ENCODE results near the gene LBX2. TPM values are rescaled to one million over a fixed set of nuclear protein-coding genes. Genes with fewer than 3 reads are reported as not detected.

The LBX2 gene
- total RNA-seq, 4 donors from 2014 or later = 0.50 to 2.6 (median 1.9) TPM; not detected in 1

GRCh38 chr2:74540291-74540690 lies 40.9 kb upstream of the LBX2 start:
- intact Hi-C loops (cut with DNase I) = no loop called here
- no peaks in the 10 kb centered on the region for H3K36me3 ChIP-seq
- H3K4me3 ChIP-seq (replicated peaks in 1 of 3) = no peak overlapping the region
- peaks cover 0 to 6% of the 10 kb centered on the region in 2 donors for H3K4me1 ChIP-seq
- H3K27ac ChIP-seq = no peak overlapping the region
- no peaks in the 10 kb centered on the region for H3K27me3 ChIP-seq
- H3K9me3 ChIP-seq = no peaks in the 10 kb centered on the region
- TF ChIP-seq POLR2A (IDR thresholded peaks at IDR 0.05) = no peak
- TF ChIP-seq, protein P1, sequence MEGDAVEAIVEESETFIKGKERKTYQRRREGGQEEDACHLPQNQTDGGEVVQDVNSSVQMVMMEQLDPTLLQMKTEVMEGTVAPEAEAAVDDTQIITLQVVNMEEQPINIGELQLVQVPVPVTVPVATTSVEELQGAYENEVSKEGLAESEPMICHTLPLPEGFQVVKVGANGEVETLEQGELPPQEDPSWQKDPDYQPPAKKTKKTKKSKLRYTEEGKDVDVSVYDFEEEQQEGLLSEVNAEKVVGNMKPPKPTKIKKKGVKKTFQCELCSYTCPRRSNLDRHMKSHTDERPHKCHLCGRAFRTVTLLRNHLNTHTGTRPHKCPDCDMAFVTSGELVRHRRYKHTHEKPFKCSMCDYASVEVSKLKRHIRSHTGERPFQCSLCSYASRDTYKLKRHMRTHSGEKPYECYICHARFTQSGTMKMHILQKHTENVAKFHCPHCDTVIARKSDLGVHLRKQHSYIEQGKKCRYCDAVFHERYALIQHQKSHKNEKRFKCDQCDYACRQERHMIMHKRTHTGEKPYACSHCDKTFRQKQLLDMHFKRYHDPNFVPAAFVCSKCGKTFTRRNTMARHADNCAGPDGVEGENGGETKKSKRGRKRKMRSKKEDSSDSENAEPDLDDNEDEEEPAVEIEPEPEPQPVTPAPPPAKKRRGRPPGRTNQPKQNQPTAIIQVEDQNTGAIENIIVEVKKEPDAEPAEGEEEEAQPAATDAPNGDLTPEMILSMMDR (IDR thresholded peaks at IDR 0.05) = no peak
- whole genome bisulfite sequencing, 2 donors = 75 to 85% methylated on average over 5 of the region's 5 CpGs
- DNase-seq = no peak

- Histone ChIP-seq H3K4me3 (replicated peaks in 1 of 3) (no peak overlapping the region), H3K4me1 (peaks cover 0 to 6% of the 10 kb centered on the region in 2 donors), H3K9me3 (no peaks in the 10 kb centered on the region), H3K27ac (no peak overlapping the region), H3K36me3 (no peaks in the 10 kb centered on the region), H3K27me3 (no peaks in the 10 kb centered on the region)
- DNase-seq = no peak
- TF ChIP-seq POLR2A (IDR thresholded peaks at IDR 0.05) = no peak
- TF ChIP-seq, protein P1 (IDR thresholded peaks at IDR 0.05) = no peak
- intact Hi-C loops (cut with DNase I) = no loop called here
- WGBS, 2 donors = 54 to 58% methylated on average over 7 of the region's 7 CpGs
Observed at GRCh38 chr2:74538881-74539339, 39.5 kb upstream of the LBX2 start.

DNA sequence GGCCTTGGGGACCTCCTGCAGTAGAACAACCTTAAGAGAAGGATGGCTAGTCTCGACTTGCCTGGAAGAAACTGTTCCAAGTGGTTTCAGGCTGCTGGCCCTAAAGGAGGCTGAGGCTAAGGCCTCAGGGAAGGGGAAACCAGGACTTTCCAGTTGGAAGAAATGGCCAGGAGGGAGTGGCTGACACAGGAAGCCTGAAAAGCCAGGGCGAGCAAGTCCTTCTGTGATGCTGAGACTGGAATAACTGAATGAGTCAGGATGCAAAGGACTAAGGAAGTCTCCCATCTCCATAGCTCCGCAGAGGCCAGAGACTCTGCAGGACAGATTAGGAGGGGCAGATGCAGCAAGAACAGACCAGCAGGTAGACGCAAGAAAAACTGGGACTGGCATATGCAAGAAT lies 37.7 kb upstream of the LBX2 start:
- H3K9me3 ChIP-seq = no peaks in the 10 kb centered on the region
- H3K4me1 ChIP-seq = peaks cover 0 to 6% of the 10 kb centered on the region in 2 donors
- H3K27ac ChIP-seq = no peak overlapping the region
- peaks cover 0 to 11% of the 10 kb centered on the region in 2 donors for H3K36me3 ChIP-seq
- no peak overlapping the region for H3K4me3 ChIP-seq (replicated peaks in 1 of 3)
- H3K27me3 ChIP-seq = no peaks in the 10 kb centered on the region
- no peak for DNase-seq
- TF ChIP-seq POLR2A (IDR thresholded peaks at IDR 0.05) = no peak
- TF ChIP-seq, protein P1 (IDR thresholded peaks at IDR 0.05) = no peak
- WGBS, 2 donors = 69 to 73% methylated on average over 4 of the region's 4 CpGs
- intact Hi-C loops (cut with DNase I) = no loop called here

DNA sequence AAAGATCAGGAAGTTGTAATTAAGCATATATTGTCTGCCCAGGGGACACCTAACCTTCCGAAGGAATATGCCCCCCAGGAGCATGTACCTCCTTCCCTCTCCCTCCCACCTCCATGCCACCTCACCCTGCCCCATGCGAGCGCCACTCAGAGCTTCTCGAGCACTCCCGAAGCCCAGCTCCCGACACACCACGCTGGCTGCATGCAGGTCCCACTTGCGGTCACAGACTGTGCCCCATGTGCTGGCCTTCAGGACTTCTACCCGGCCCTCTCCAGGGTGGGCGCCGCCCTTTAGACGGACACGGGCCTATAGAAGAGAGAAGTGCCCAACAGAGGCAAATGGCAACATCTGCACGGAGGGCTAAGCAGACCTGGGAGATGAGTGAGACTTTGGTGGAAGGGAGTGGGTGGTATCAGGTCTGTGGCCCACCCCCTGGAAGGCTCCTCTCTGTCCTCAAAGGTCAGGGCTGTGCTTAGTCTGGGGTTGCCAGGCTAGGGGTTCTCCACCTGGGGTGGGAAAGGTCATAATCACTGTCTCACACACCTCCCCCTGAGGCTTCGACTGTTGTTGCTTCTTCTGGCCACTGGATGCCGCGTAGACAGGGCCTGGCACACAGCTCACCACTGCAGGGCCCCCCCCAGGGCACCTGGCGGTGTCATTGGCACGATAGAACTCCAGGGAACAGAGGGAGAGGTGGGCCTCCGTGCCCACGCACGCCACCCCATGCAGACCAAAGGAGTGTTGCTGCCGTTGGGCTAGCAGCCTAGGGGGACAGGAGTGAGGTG lies 37.0 kb upstream of the LBX2 start:
- Histone ChIP-seq H3K4me3 (replicated peaks in 1 of 3) (no peak overlapping the region), H3K4me1 (peaks cover 0 to 6% of the 10 kb centered on the region in 2 donors), H3K36me3 (peaks cover 0 to 11% of the 10 kb centered on the region in 2 donors), H3K27ac (no peak overlapping the region), H3K9me3 (no peaks in the 10 kb centered on the region), H3K27me3 (no peaks in the 10 kb centered on the region)
- intact Hi-C loops (cut with DNase I) = no loop called here
- DNase-seq = no peak
- 84 to 87% methylated on average over 22 to 23 of the region's 23 CpGs for WGBS, 2 donors
- TF ChIP-seq, protein P1 (IDR thresholded peaks at IDR 0.05) = no peak
- no peak for TF ChIP-seq POLR2A (IDR thresholded peaks at IDR 0.05)

GRCh38 chr2:74535440-74535965 lies 36.1 kb upstream of the LBX2 start:
- Histone ChIP-seq H3K4me3 (replicated peaks in 1 of 3) (no peak overlapping the region), H3K9me3 (no peaks in the 10 kb centered on the region), H3K27ac (no peak overlapping the region), H3K4me1 (peaks cover 6 to 7% of the 10 kb centered on the region in 2 donors), H3K36me3 (peaks cover 0 to 11% of the 10 kb centered on the region in 2 donors), H3K27me3 (no peaks in the 10 kb centered on the region)
- no peak for DNase-seq
- no peak for TF ChIP-seq POLR2A (IDR thresholded peaks at IDR 0.05)
- TF ChIP-seq, protein P1 (IDR thresholded peaks at IDR 0.05) = no peak
- WGBS, 2 donors = 89 to 97% methylated on average over 10 of the region's 10 CpGs
- intact Hi-C loops (cut with DNase I) = no loop called here

All from thyroid gland (tissue), 4 donors.